GM13977 (cell line): ENCODE results near the gene CMKLR1.

Experiments used
- DNase-seq: peaks from one replicate; pipeline ENCODE4 v3.0.0; 2012; ENCODE audit warnings: low spot score
- in situ Hi-C: fragments of 300-500 bp; cut with MboI; formaldehyde crosslinking; loops from one replicate; pipeline ENCODE4 v1.12.0; 2022; ENCODE audit warnings: low sequenced_read_pairs, low pct_unique_long_range_greater_than_20kb, mixed read lengths, inconsistent platforms; ENCODE audit not compliant: unreplicated experiment
- TF ChIP-seq, protein P1 (sequence below): IDR thresholded peaks from 2 replicates; pipeline ENCODE4 v1.5.1; 2012; ENCODE audit warnings: mild to moderate bottlenecking, control low read depth; ENCODE audit not compliant: insufficient read depth; ENCODE audit errors: extremely low read depth, missing control alignments

CMKLR1 gene

GRCh38 chr12:108298761-108299275 lies 40.3 kb downstream of the CMKLR1 start:
- TF ChIP-seq, protein P1, sequence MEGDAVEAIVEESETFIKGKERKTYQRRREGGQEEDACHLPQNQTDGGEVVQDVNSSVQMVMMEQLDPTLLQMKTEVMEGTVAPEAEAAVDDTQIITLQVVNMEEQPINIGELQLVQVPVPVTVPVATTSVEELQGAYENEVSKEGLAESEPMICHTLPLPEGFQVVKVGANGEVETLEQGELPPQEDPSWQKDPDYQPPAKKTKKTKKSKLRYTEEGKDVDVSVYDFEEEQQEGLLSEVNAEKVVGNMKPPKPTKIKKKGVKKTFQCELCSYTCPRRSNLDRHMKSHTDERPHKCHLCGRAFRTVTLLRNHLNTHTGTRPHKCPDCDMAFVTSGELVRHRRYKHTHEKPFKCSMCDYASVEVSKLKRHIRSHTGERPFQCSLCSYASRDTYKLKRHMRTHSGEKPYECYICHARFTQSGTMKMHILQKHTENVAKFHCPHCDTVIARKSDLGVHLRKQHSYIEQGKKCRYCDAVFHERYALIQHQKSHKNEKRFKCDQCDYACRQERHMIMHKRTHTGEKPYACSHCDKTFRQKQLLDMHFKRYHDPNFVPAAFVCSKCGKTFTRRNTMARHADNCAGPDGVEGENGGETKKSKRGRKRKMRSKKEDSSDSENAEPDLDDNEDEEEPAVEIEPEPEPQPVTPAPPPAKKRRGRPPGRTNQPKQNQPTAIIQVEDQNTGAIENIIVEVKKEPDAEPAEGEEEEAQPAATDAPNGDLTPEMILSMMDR = no peak
- DNase-seq = no peak
- in situ Hi-C loops = no loop called here

DNA sequence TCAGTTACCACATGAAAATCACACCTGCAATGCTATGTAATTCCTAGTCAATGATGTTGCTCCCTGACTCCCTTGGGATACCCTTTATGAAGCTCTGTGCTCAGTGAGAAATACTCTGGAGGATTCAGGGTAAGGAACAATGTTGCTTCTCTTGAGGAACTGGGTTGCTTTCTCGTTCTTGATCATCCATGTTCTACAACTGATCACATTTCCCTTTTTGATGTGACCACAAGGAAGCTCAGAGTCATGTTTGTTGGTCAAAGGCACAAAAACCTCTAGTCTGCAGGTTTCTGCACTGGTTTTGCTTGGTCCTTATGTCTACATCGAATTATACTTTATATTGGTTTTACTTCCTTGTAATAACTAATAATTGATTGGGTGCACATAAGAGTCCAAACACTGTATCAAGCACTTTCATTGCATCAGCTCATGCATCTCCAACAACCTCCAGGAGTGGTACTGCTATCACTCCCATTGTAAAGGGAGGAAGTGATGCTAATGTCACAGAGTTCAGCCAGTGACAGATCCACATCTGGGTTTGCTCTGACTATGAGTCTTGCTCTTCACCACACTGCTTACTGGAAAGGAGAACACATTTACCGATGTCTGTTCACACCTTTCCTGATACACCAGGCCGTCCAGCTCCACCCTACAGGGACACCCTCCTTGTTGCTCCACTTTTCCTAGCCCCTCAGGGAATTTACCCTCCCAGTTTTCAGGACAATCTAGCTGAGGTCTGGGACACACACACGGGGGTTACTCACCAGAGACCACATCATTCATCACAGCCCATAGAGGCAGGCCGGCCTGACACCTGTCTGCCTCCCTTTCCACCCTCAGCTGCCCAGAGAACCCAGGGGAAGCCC lies 41.0 kb downstream of the CMKLR1 start:
- in situ Hi-C loops = no loop called here
- peak; percentile 27 for DNase-seq
- TF ChIP-seq, protein P1 = no peak

DNA sequence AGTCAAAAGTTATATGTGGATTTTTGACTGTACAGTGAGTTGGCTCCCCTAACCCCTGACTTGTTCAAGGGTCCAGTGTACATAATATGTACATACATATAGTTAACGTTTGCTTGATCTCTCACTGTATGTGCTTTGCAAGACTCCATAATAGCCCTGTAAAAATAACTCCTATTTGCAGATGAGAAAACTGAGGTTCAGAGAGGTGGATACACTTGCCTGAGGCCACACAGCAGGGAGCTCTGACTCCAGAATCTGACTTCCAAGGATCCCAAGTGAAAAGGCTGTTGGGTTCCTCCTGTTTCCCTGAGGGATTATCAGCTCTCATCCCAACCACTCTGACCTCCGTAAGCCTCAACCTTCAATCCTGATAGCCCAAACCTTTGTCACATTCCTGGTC lies 41.7 kb downstream of the CMKLR1 start:
- DNase-seq = no peak
- in situ Hi-C loops = no loop called here
- TF ChIP-seq, protein P1 = no peak

DNA sequence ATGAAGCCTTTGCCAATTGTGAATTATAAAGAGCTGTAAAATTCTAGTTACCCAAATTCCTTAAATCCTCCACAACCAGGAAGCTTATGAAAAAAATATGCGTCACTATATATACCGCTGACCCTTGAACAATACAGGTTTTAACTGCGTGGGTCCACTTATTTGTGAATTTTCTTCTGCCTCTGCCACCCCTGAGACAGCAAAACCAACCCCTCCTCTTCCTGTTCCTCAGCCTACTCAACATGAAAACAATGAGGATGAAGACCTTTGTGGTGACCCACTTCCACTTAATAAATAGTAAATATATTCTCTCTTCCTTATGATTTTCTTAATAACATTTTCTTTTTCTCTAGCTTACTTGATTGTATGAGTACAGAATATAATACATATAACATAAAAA lies 42.2 kb downstream of the CMKLR1 start:
- DNase-seq = no peak
- in situ Hi-C loops = no loop called here
- TF ChIP-seq, protein P1 = no peak

- in situ Hi-C loops = no loop called here
Observed at GRCh38 chr12:108295641-108296040, 43.5 kb downstream of the CMKLR1 start.

DNA sequence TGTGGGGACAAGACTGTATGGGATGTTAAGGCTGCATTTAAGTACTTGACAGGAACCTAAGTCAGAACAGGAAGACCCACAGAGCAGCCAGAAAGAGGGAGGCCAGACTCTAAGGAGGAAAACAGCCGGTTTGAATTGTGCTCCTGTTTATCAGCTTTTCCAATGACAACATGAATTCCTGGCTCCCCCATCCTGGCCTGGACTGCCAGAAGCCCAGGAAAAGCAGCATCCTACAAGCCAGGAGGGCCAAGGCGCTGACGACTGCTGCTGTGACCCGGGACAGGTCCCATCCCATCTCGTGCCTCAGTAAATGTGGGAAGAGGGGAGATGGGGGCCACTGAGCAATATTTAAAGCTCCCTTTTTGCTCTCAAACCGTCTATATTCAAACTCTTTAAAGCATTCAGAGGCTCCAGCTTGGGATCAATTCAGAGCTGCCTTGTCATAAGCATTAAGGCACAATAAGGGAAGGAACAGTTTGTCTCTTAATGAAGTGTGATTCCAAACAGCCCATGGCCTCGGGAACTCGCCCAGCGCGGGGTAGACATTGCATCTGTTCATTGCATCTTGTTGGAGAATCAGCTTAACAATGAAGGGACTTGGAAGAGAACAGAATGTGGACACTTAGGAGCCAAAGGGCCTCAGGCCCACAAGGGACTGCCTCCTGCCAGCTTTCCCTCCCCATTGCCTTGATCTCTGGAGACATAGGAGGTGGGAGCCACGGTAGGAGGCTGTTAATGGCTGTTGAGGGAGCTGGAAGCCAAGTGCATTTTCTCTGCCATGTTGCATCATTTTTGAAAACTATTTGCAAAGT lies 49.6 kb downstream of the CMKLR1 start:
- no peak for DNase-seq
- TF ChIP-seq, protein P1 = no peak
- in situ Hi-C loops = no loop called here

More at GRCh38 chr12:108295641-108296040, 43.5 kb downstream of the CMKLR1 start:
- TF ChIP-seq, protein P1 = no peak
- no peak for DNase-seq
